Keratinocyte (primary cell): ENCODE data around the gene VAV1.

Experiments
- CTCF ChIP-seq, 3 experiments: IDR thresholded peaks in 1 of 3; conservative IDR thresholded peaks in 1 of 3; optimal IDR thresholded peaks in 1 of 3; 2 replicates in 2 of 3; 3 replicates in 1 of 3; pipeline versions ENCODE3 to v1.5.1; 2011; ENCODE audit warnings: low read length in 3 of 3, mild to moderate bottlenecking in 3 of 3, moderate library complexity in 2 of 3, control low read depth in 1 of 3, inconsistent platforms in 1 of 3; ENCODE audit not compliant: insufficient read depth in 2 of 3; ENCODE audit errors: extremely low read depth in 1 of 3
- EZH2 ChIP-seq: IDR thresholded peaks from one replicate; pipeline ENCODE4 v1.6.1; 2012; ENCODE audit warnings: inconsistent platforms, mild to moderate bottlenecking, low read length, moderate library complexity

- no peak for TF ChIP-seq CTCF (optimal IDR thresholded peaks at IDR 0.05 in 1 of 3, IDR thresholded peaks at IDR 0.05 in 1 of 3, conservative IDR thresholded peaks at IDR 0.05 in 1 of 3; ENCODE audit: extremely low read depth in 1 of 3, insufficient read depth in 2 of 3, low read length in 3 of 3)
- no peak for TF ChIP-seq EZH2
Measured at GRCh38 chr19:6851359-6851758, 78.9 kb downstream of the VAV1 start.
